G401 (cell line): ENCODE measurements around the gene CEP97. TPM values are rescaled to one million over a fixed set of nuclear protein-coding genes. Genes with fewer than 3 reads are reported as not detected.
"Not testable (repeated sequence)": the region's sequence is repeated elsewhere in the genome, so short reads cannot be mapped to it uniquely, and the experiment has no call there.

ENCODE experiments used
- DNase-seq: peaks from one replicate; pipeline ENCODE4 v3.0.0-alpha.2; 2015; ENCODE audit warnings: low spot score
- in situ Hi-C: cut with HindIII; loops from 2 replicates; pipeline ENCODE4 v1.10.0; 2016; ENCODE audit warnings: low sequenced_read_pairs, mixed read lengths
- total RNA-seq: library from RNA; depleted of rRNA; stranded (reverse); fragments of >200 nt; shearing (Covaris generic); gene quantifications from 2 replicates; pipeline ENCODE4 v1.2.3, GENCODE V29; 2014

The CEP97 gene
- total RNA-seq, 1 experiment from 2014 or later: 11.0 TPM

- in situ Hi-C loops: no loop called here
- DNase-seq: peak; percentile 76
Observed at GRCh38 chr3:101695779-101696372, 28.5 kb upstream of the CEP97 start.

- no peak for DNase-seq
- in situ Hi-C loops: no loop called here
Observed at GRCh38 chr3:101701696-101702634, 22.4 kb upstream of the CEP97 start.

DNA sequence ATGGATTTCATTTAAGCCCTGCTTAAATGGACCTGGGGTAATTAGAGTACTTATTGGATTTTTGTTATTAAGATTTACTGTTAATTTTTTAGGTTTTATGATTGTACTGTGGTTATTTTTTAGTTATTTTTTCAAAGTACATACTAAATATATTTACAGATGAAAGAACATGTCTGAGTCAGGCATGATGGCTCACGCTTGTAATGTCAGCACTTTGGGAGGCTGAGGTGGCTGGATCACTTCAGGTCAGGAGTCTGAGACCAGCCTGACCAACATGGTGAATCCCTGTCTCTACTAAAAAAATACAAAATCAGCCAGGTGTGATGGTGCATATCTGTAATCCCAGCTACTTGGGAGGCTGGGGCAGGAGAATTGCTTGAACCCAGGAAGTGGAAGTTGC lies 21.7 kb upstream of the CEP97 start:
- in situ Hi-C loops: no loop called here
- no peak for DNase-seq

- DNase-seq: no peak
- in situ Hi-C loops: no loop called here
Observed at GRCh38 chr3:101703169-101703568, 21.2 kb upstream of the CEP97 start.

- in situ Hi-C loops, DNase-seq: not testable (repeated sequence)
Observed at GRCh38 chr3:101704639-101705038, 19.8 kb upstream of the CEP97 start.

GRCh38 chr3:101709126-101709525 lies 15.3 kb upstream of the CEP97 start:
- in situ Hi-C loops: no loop called here
- no peak for DNase-seq

DNA sequence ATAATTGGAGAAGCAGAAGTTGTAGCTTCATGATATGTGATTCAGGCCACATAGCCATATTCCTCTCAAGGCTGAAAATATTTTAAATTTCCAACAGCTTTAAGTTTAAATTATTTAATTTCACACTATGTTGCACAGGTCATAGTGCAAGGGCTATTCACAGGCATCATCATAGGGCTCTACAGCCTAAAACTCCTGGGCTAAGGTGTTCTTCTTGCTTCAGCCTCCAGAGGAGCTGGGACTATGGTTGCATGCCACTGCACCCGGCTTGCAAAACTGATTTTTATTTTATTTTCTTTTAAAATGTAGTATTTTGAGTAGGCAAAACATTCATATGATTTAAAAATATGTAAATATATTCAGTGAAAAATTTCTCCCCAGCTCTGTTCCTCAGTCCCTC lies 6.0 kb upstream of the CEP97 start:
- in situ Hi-C loops: no loop called here
- DNase-seq: no peak

- in situ Hi-C loops: no loop called here
- DNase-seq: no peak
Observed at GRCh38 chr3:101719604-101720185, 4.7 kb upstream of the CEP97 start.

- peak; percentile 11 for DNase-seq
- in situ Hi-C loops: no loop called here
Observed at GRCh38 chr3:101720851-101721840, 3.3 kb upstream of the CEP97 start.

DNA sequence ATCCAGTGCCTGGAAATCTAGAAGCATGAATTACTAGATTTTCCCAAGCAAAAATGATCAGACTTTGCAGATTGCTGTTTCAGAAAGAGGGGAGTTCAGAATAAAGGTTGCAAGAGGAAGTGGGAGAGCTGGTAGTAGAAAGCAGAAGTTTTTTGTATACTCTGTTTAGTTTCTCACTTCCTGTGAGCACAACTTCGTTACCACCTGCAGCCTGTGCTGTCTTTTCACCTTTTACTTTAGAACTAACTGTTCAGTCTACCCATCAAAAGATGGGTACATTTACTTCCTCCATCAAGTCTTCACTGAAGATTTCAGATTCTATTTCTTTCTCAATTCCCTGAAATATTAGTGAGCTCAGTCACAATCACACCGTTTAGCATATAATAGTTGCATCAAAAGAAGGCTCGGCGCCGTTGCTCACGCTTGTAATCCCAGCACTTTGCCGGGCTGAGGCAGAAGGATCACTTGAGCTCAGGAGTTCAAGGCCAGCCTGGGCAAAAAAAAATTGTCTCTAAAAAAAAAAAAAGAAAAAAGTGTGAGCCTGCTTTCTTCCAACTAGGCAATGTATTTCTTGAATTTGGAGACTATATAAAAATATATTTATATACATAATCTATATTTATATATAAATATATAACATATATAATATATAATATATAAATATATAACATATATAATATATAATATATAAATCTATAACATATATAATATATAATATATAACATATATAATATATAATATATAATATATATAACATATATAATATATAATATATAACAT lies 1.8 kb upstream of the CEP97 start:
- DNase-seq: no peak
- in situ Hi-C loops: no loop called here

DNA sequence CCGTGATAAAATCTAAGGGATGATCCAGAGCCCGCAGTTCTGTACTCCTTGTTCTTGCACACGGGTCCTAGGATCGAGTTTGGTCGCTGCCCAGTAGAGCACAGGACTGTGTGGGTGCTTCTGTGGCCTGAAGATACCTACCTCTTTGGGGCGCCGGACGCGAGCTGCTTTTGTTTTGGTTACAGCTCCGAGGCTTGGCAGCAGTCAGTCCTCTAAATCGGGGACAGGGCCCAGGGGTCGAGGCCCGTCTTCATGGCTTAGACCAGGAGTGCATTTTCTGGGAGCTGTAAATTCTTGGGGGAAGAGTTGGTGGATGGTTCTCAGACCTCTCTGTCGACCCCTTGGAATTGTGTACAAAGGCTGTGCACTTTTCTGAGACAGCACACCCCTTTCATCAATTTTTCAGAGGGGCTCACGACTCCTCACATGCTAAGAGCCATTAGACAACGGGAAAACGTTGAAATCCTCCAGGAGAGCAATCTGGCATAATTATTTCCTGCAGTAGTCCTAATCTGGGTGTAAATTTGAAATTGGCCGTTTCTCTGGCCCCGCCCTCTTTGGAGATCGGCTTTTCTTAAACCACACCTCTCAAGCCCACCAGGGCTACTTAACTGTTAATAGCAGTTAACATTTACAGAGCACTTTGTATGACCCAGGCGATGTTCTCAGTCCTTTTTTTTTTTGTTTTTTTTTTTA lies 928 bp downstream of the CEP97 start:
- in situ Hi-C loops: no loop called here
- peak; percentile 31 for DNase-seq

GRCh38 chr3:101725890-101726275 lies 1.5 kb downstream of the CEP97 start:
- no peak for DNase-seq
- in situ Hi-C loops: no loop called here

DNA sequence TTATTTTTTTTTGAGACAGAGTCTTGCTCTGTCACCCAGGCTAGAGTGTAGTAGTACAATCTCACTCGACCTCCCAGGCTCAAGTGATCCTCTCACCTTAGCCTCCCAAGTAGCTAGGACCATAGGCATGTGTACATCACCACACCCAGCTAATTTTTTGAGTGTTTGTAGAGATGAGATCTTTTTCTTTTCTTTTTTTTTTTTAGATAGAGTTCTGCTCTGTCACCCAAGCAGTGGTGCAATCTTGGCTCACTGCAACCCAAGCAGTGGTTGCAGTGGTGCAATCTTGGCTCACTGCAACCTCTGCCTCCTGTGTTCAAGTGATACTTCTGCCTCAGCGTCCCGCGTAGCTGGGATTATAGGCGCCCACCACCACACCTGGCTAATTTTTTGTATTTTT lies 5.2 kb downstream of the CEP97 start:
- no peak for DNase-seq
- in situ Hi-C loops: no loop called here

GRCh38 chr3:101730839-101731238 lies 6.4 kb downstream of the CEP97 start:
- no peak for DNase-seq
- in situ Hi-C loops: no loop called here

- DNase-seq: no peak
- in situ Hi-C loops: no loop called here
Observed at GRCh38 chr3:101732240-101732641, 7.8 kb downstream of the CEP97 start.

DNA sequence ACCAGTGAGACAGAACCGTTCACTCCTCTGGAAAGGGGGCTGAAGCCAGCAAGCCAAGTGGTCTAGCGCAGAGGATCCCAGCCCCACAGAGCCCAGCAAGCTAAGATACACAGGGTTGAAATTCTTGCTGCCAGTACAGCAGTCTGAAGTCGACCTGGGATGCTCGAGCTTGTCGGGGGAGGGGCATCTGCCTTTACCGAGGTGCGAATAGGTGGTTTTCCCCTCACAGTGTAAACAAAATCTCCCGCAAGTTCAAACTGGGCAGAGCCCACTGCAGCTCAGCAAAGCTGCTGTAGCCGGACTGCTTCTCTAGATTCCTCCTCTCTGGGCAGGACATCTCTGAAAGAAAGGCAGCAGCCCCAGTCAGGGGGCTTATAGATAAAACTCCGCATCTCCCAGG lies 11.4 kb downstream of the CEP97 start:
- no peak for DNase-seq
- in situ Hi-C loops: no loop called here

DNA sequence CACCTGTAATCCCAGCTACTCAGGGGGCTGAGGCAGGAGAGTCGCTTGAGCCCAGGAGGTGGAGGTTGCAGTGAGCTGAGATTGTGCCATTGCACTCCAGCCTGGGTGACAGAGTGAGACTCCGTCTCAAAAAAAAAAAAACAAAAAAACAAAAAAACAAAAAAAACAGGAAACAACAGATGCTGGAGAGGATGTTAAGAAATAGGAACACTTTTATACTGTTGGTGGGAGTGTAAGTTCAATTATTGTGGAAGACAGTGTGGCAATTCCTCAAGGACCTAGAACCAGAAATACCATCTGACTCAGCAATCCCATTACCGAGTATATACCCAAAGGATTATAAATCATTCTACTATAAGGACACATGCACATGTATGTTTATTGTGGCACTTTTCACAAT lies 17.5 kb downstream of the CEP97 start:
- DNase-seq, in situ Hi-C loops: not testable (repeated sequence)

DNA sequence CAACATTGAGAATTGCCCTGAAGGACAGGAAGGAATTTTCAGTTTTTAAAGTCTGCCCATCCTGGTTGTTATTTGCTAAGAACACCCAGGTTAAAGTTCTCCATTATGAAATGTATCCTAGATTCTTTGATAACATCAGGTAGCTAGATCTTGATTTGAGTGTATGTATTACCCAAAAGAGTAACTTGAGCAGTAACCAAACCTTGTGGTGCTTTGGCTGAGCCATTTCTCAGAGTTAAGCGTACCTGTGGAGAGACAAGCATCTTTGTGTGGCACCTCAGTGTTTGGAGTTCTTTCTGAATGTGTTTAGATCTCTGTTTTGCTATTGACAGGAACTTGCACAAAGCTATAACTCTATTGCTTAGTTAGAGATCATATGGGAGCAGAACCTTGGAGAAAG lies 20.4 kb downstream of the CEP97 start:
- in situ Hi-C loops: no loop called here
- no peak for DNase-seq
